ENCODE results near the gene NKX2-3. TPM values are rescaled to one million over a fixed set of nuclear protein-coding genes. Genes with fewer than 3 reads are reported as not detected.

NKX2-3 gene
- total and polyA plus RNA-seq, 2 of the 8 experiments (the other 6 are each of a cell fraction or from before 2014, with no cell fraction given): not detected

- Histone ChIP-seq H2BK5ac (ENCODE audit: low read depth, low read length) (no peak overlapping the region), H3K4ac (replicated peaks; ENCODE audit: insufficient read length, low read depth, low read length) (no peak overlapping the region), H3K9ac (replicated peaks in 1 of 4; ENCODE audit: extremely low read depth in 1 of 4, low read depth in 3 of 4, low read length in 3 of 4) (no peak overlapping the region), H3K14ac (ENCODE audit: insufficient read length) (no peak overlapping the region), H3K23ac (ENCODE audit: insufficient read length) (no peak overlapping the region), H3K9me3 (ENCODE audit: insufficient read depth in 2 of 2, low read depth in 1 of 2, low read length in 1 of 2) (no peaks in the 10 kb centered on the region), H2AK5ac (ENCODE audit: low read depth, low read length) (no peak overlapping the region), H3K18ac (ENCODE audit: extremely low read depth, low read length) (no peak overlapping the region), H3K79me2 (ENCODE audit: control insufficient read depth in 1 of 2, insufficient read depth in 2 of 2, low read length in 2 of 2) (no peaks in the 10 kb centered on the region), H2BK12ac (ENCODE audit: low read depth, low read length) (no peak overlapping the region), H4K91ac (replicated peaks; ENCODE audit: insufficient read length, low read length) (no peak overlapping the region), H2AFZ (ENCODE audit: low read length) (no peak overlapping the region), H2BK20ac (ENCODE audit: low read length) (no peak overlapping the region), H3K27ac (ENCODE audit: low read depth, low read length) (no peak overlapping the region), H4K5ac (ENCODE audit: insufficient read length, low read depth, low read length) (no peak overlapping the region), H4K20me1 (replicated peaks in 1 of 2; ENCODE audit: control insufficient read depth in 1 of 2, insufficient read depth in 2 of 2, low read length in 2 of 2) (peaks cover 44 to 48% of the 10 kb centered on the region in 2 experiments), H3K23me2 (ENCODE audit: low read depth, low read length) (peaks cover 5% of the 10 kb centered on the region; the same call in 1 of the 2 replicates), H3K56ac (replicated peaks; ENCODE audit: insufficient read length, low read depth, low read length) (no peak overlapping the region), H2BK15ac (ENCODE audit: low read length) (peak overlapping the region; percentile 21; the same call in 1 of the 2 replicates), H3K4me1 (replicated peaks in 1 of 4; ENCODE audit: control insufficient read depth in 3 of 4, insufficient read depth in 4 of 4, low read length in 3 of 4) (peaks cover 2 to 44% (median 30%) of the 10 kb centered on the region in 4 experiments), H4K8ac (ENCODE audit: extremely low read depth, insufficient read depth, low read length) (no peak overlapping the region), H3K4me3 (ENCODE audit: extremely low read depth in 1 of 4, insufficient read depth in 2 of 4, low read depth in 3 of 4, low read length in 4 of 4) (peak overlapping the region in 1 of 4 experiments; percentile 42; a peak in 2 of 8 replicates), H3K36me3 (ENCODE audit: control insufficient read depth in 2 of 4, insufficient read depth in 4 of 4, low read length in 3 of 4) (peaks cover 0 to 17% (median 0%) of the 10 kb centered on the region in 4 experiments; a peak in 2 of 8 replicates), H3K79me1 (ENCODE audit: low read depth, low read length) (no peaks in the 10 kb centered on the region), H2BK120ac (replicated peaks; ENCODE audit: low read depth, low read length) (no peak overlapping the region), H3K27me3 (replicated peaks in 1 of 4; ENCODE audit: control insufficient read depth in 3 of 4, extremely low read depth in 1 of 4, insufficient read depth in 3 of 4, low read length in 3 of 4) (peaks cover 98 to 100% (median 99%) of the 10 kb centered on the region in 4 experiments), H3K4me2 (ENCODE audit: insufficient read depth in 1 of 2, low read depth in 2 of 2, low read length in 2 of 2) (peak overlapping the region; percentile 58 to 81; a peak in 2 of 4 replicates)
- ChIA-PET CTCF (ENCODE audit: partially characterized antibody) (interaction anchor here (1.2 to 1.8 kb wide), 3 partner anchors 11 to 98 kb away, joined by 4 to 7 read pairs (median 6); no protein-coding TSS in a partner anchor), POLR2A (ENCODE audit: partially characterized antibody) (interaction anchor here (1.0 to 1.8 kb wide), 4 partner anchors 8 to 104 kb away, joined by 4 to 7 read pairs (median 5); partner anchors contain the start of gene GOT1)
- DNase-seq (ENCODE audit: low read depth in 1 of 2, low spot score in 2 of 2) (no peak), FAIRE-seq (no peak)
- 12% methylated on average over 26 of the region's 26 CpGs; no CpG with 5 or more reads in 1 of the 2 experiments for WGBS, 2 experiments (ENCODE audit: extremely low coverage in 1 of 2, insufficient coverage in 1 of 2, insufficient read length in 1 of 2, insufficient replicate concordance in 2 of 2, low coverage in 1 of 2, low lambda C conversion rate in 2 of 2, missing lambda C conversion rate in 1 of 2)
- TF ChIP-seq KDM4A (IDR thresholded peaks at IDR 0.05; ENCODE audit: low read depth, low read length, severe bottlenecking) (no peak), EZH2 (IDR thresholded peaks at IDR 0.05; ENCODE audit: low read depth, low read length, severe bottlenecking) (peak; percentile 83), CTBP2 (IDR thresholded peaks at IDR 0.05; ENCODE audit: borderline replicate concordance, insufficient read depth, insufficient read length, low read length) (no peak), ATF3 (IDR thresholded peaks at IDR 0.05; ENCODE audit: insufficient read depth, low read depth, low read length) (no peak), RBBP5 (IDR thresholded peaks at IDR 0.05; ENCODE audit: borderline replicate concordance, low read depth, low read length) (no peak), KDM1A (IDR thresholded peaks at IDR 0.05; ENCODE audit: borderline replicate concordance, low read length) (no peak), POU5F1 (IDR thresholded peaks at IDR 0.05; ENCODE audit: low read depth, low read length) (no peak), RNF2 (IDR thresholded peaks at IDR 0.05; ENCODE audit: borderline replicate concordance, low read depth, low read length, missing control alignments, poor library complexity, severe bottlenecking) (peak; percentile 98), GTF2F1 (IDR thresholded peaks at IDR 0.05; ENCODE audit: borderline replicate concordance, low read depth, low read length) (no peak), CBX8 (IDR thresholded peaks at IDR 0.05; ENCODE audit: borderline replicate concordance, low read depth, low read length) (peak; percentile 86; the same call in 1 of the 2 replicates), SRF (IDR thresholded peaks at IDR 0.05; ENCODE audit: low read depth, low read length) (no peak)
Observed at GRCh38 chr10:99534450-99534938, 1.8 kb downstream of the NKX2-3 start.
